Osteocyte (in vitro differentiated cells): ENCODE data around the gene FKBP11. TPM values are rescaled to one million over a fixed set of nuclear protein-coding genes. Genes with fewer than 3 reads are reported as not detected.

Source experiments
- DNase-seq: peaks from one replicate; pipeline ENCODE4 v3.0.0; 2021; ENCODE audit warnings: mixed read lengths; ENCODE audit not compliant: unreplicated experiment; ENCODE audit errors: extremely low spot score
- H3K27ac Mint-ChIP-seq: one replicate; pipeline ENCODE4 v1.8.0; 2021; ENCODE audit warnings: mild to moderate bottlenecking, mixed read lengths; ENCODE audit not compliant: unreplicated experiment
- H3K27me3 Mint-ChIP-seq: one replicate; pipeline ENCODE4 v1.8.0; 2021; ENCODE audit warnings: mixed read lengths; ENCODE audit not compliant: unreplicated experiment
- H3K36me3 Mint-ChIP-seq: one replicate; pipeline ENCODE4 v1.8.0; 2021; ENCODE audit warnings: mixed read lengths; ENCODE audit not compliant: unreplicated experiment
- H3K4me1 Mint-ChIP-seq: one replicate; pipeline ENCODE4 v1.8.0; 2021; ENCODE audit warnings: mixed read lengths; ENCODE audit not compliant: unreplicated experiment
- H3K4me3 Mint-ChIP-seq: one replicate; pipeline ENCODE4 v1.8.0; 2021; ENCODE audit warnings: mild to moderate bottlenecking, moderate library complexity, mixed read lengths; ENCODE audit not compliant: unreplicated experiment
- H3K9me3 Mint-ChIP-seq: one replicate; pipeline ENCODE4 v1.8.0; 2021; ENCODE audit warnings: mixed read lengths; ENCODE audit not compliant: unreplicated experiment
- CTCF ChIP-seq: fragments of 200-600 bp; sonication (generic); IDR thresholded peaks from 2 replicates; pipeline ENCODE4 v1.5.0; 2021; ENCODE audit warnings: antibody characterized with exemption, mild to moderate bottlenecking, moderate library complexity
- total RNA-seq: library from RNA; stranded (reverse); gene quantifications from 2 replicates; pipeline ENCODE4 v1.2.1, GENCODE V29; 2021

The FKBP11 gene
- total RNA-seq, 1 donor from 2014 or later, result 16.4 TPM

GRCh38 chr12:48972213-48972951 is 47.1 kb upstream of the FKBP11 start:
- DNase-seq, result no peak
- peaks cover 24% of the 10 kb centered on the region for H3K4me1 Mint-ChIP-seq
- H3K4me3 Mint-ChIP-seq, result peak overlapping the region; percentile 67
- no peaks in the 10 kb centered on the region for H3K9me3 Mint-ChIP-seq
- no peaks in the 10 kb centered on the region for H3K36me3 Mint-ChIP-seq
- no peak for TF ChIP-seq CTCF
- H3K27me3 Mint-ChIP-seq, result peaks cover 73% of the 10 kb centered on the region
- no peak overlapping the region for H3K27ac Mint-ChIP-seq

GRCh38 chr12:48970702-48971334 is 45.5 kb upstream of the FKBP11 start:
- H3K36me3 Mint-ChIP-seq, result no peaks in the 10 kb centered on the region
- no peak for DNase-seq
- H3K4me3 Mint-ChIP-seq, result peak overlapping the region; percentile 60
- H3K4me1 Mint-ChIP-seq, result peaks cover 21% of the 10 kb centered on the region
- no peak overlapping the region for H3K27ac Mint-ChIP-seq
- no peaks in the 10 kb centered on the region for H3K9me3 Mint-ChIP-seq
- TF ChIP-seq CTCF, result no peak
- H3K27me3 Mint-ChIP-seq, result peaks cover 65% of the 10 kb centered on the region

- Mint-ChIP-seq H3K4me1 (peaks cover 21% of the 10 kb centered on the region), H3K36me3 (no peaks in the 10 kb centered on the region), H3K27ac (no peak overlapping the region), H3K4me3 (no peak overlapping the region), H3K27me3 (peaks cover 66% of the 10 kb centered on the region), H3K9me3 (no peaks in the 10 kb centered on the region)
- no peak for DNase-seq
- TF ChIP-seq CTCF, result peak; percentile 20
These were observed 44.8 kb upstream of the FKBP11 start for GRCh38 chr12:48969833-48970701.

- H3K36me3 Mint-ChIP-seq, result no peaks in the 10 kb centered on the region
- H3K27me3 Mint-ChIP-seq, result peaks cover 62% of the 10 kb centered on the region
- TF ChIP-seq CTCF, result no peak
- no peaks in the 10 kb centered on the region for H3K9me3 Mint-ChIP-seq
- H3K4me1 Mint-ChIP-seq, result peaks cover 21% of the 10 kb centered on the region
- H3K27ac Mint-ChIP-seq, result no peak overlapping the region
- H3K4me3 Mint-ChIP-seq, result no peak overlapping the region
- DNase-seq, result no peak
These were observed 44.0 kb upstream of the FKBP11 start for GRCh38 chr12:48969160-48969771.
